Muscle of arm (tissue), 12 donors: ENCODE data around the gene RIMBP2. TPM values are rescaled to one million over a fixed set of nuclear protein-coding genes. Genes with fewer than 3 reads are reported as not detected.

ENCODE experiments used
- DNase-seq: peaks from one replicate; pipeline ENCODE4 v3.0.0-alpha.2; 2013
- polyA plus RNA-seq, 12 donors: library from polyadenylated mRNA; unstranded; fragments of 120-200 nt; gene quantifications; one replicate each; pipeline ENCODE4 v1.2.1, GENCODE V29; 2013; ENCODE audit not compliant: insufficient read length in 12 of 12

The RIMBP2 gene
- polyA plus RNA-seq, 12 donors: 0.55 to 6.5 (median 1.6) TPM; not detected in 1

- no peak for DNase-seq
These were observed 291.0 kb downstream of the RIMBP2 start for GRCh38 chr12:130424858-130425697.

DNA sequence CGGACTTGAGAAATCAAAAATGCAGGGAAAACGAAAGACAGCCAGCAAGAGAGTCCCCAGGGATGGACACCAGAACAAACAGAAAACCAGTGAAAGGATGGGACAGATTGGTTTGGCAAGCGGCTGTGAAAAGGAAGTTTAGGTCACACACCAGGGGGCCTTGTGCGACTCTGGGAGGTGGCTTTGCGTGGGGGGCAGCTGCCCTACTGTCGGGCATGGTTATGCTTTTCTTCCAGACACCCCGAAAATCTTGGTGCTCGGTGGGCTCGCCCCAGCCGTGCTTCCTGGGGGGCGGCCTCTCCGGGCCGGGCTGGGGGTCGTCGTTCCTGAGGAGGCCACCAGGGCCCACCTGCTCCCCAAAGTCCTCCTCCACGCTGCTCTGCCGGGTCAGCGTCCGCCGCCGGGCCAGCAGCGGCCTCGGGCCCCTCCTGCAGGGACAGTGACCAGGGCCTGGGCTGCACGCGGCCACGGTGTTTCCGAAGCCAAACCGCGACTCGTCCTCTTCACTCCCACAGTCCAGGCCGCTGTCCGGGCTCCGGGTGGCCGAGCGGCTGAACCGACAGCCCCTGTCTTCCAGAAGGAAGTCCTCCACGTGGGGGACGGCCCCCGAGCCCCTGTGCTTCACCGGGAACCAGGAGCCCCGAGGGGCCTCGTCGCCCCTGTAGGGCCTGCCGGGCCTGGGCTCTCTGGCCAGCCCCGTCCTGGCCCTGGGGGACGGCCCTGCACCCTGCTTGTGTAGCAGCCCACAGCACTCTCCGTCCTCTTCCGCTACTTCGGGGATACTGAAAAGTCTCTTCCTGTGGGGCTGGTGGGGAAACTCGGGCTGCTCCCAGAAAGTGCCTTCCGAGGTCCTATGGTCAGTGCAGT is 291.9 kb downstream of the RIMBP2 start:
- no peak for DNase-seq

DNA sequence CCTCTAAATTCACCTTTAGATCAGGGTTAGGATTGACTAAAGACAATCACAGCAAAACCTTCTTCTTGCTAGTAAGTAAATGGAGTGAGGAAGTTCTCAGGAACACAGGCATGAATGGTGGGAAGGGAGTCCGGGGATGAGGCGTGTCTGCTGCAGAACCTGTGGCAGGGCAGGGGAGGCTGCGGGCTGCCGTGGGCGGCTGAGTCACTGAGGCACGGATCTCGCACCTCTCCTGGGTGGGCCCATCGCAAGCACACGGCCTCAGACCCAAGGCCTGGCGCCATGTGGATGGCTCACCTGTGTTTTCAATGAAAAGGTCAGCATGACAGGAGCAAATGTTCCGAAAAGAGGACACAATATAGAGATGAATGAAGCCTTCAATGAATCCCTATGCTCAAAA is 293.0 kb downstream of the RIMBP2 start:
- no peak for DNase-seq

DNA sequence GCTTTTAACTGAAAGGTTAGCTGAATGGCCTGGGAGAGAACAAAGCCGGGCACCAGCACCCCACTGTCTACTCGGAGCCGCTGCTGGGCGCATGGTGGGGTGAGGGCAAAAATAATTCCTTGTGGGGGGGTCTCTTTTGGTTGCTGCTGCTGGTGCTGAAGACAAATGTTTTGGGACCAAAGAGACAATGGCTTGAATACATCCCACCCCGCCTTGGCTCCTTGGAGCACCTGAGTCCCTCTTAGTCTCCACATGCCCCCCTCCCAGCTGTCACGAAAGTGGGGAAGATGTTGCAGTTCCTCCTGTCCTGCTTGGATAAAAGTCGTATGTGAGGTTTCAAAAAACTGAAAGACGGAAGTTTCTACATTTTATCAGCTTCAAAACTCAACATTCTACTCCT is 293.4 kb downstream of the RIMBP2 start:
- DNase-seq: no peak

- no peak for DNase-seq
These were observed 294.2 kb downstream of the RIMBP2 start for GRCh38 chr12:130421896-130422295.

GRCh38 chr12:130420071-130420470 is 296.0 kb downstream of the RIMBP2 start:
- DNase-seq: no peak

DNA sequence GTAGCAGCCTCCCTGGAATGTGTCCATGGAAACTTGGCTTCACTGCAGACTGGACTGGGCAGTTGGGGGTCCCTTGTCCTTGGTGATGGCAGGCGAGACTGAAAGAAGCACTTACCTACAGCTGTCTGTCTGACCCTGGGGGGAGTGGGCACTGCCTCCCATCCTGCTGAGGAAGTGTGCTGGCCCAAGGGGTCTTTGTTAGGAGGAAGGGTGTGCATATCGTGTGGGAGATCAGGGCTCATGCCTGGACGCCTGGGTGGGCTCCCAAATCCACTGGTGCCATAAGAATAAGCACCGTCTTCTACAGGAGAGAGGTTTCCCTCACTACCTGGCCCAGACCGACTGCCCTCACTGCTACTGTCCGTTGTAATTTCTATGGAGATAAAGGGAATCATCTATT is 297.0 kb downstream of the RIMBP2 start:
- DNase-seq: no peak

- peak; percentile 3 for DNase-seq
These were observed 297.8 kb downstream of the RIMBP2 start for GRCh38 chr12:130418251-130418650.

DNA sequence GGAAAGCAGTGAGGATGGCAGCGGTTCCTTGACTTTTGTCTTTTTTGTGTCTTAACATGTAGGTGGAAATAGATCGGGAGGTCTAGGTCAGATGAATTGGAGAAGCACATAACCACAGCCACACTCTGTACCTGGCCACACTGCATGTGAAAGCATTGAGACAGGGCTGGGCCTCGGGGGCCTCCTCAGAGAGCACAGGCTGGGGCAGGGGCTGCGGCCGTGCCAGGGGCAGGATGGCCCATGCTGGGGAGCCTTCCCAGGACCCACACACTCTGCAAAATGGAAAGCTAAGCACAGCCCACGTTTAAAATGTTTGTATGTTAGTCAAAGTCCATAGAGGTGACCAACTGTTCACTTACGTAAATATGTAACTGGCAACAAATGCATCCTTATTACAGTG is 301.7 kb downstream of the RIMBP2 start:
- no peak for DNase-seq

- DNase-seq: no peak
These were observed 302.2 kb downstream of the RIMBP2 start for GRCh38 chr12:130413909-130414308.

- DNase-seq: no peak
These were observed 303.7 kb downstream of the RIMBP2 start for GRCh38 chr12:130412384-130412783.

- DNase-seq: no peak
These were observed 310.8 kb downstream of the RIMBP2 start for GRCh38 chr12:130405332-130405731.

- peak; percentile 7 for DNase-seq
These were observed 314.4 kb downstream of the RIMBP2 start for GRCh38 chr12:130401703-130402102.

GRCh38 chr12:130398100-130398848 is 317.8 kb downstream of the RIMBP2 start:
- DNase-seq: no peak

- no peak for DNase-seq
These were observed 319.4 kb downstream of the RIMBP2 start for GRCh38 chr12:130396667-130397066.

GRCh38 chr12:130394906-130395305 is 321.2 kb downstream of the RIMBP2 start:
- DNase-seq: no peak

- no peak for DNase-seq
These were observed 324.9 kb downstream of the RIMBP2 start for GRCh38 chr12:130391186-130391585.

DNA sequence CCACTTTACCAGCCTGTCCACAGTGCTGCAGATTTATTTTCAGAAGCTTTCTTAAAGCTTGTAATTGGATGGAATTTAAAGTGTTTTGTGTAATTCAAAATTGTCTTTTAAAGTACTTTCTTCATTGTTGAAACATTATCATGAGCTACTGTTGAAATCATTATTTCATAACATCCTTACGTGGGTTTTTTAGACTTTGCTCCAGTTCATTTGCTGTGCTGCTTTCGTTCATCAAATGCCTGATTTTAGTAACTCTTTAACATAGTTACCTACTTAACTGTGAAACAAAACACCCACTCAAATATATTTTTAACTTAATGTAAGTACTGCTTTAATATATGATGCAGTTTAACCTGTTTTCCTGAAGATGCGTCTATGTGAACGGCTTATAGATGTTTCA is 330.9 kb downstream of the RIMBP2 start:
- DNase-seq: no peak

DNA sequence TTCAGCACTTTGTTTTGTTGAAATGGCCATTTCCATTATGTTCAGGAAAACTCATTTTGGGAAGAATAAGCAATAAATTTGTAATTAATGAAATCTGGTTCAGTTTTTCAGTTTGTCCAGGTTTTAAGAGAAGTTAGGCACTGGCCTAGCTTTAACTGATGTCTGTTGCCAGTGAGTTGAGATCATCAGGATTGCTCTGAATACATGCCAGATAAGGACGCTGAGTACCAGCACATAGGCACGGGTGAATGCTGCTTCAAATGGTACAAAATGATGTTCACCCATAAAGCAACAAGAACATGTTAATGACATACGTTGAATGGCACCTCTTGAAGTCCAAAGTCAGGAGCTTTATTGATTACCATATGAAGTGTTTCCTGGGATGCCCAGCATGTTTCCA is 331.9 kb downstream of the RIMBP2 start:
- no peak for DNase-seq

DNA sequence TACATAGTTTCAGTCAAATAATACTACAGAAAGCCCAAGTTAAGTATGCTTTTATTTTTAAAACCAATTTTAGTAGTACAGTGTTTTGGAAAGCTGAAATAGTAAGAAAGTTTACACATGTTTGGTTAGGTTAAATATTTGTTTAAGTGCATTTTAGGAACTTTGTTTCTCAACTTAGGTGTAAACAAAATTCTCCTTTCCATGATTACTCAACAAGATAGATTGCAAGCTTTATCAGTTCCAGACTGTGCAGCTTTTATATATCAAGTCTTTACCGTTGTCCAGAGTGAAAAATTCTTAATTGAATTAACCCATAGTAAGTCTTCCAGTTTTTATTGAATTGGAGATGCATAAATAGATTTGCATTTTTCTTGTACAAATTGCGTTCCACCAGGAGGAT is 333.3 kb downstream of the RIMBP2 start:
- DNase-seq: no peak

DNA sequence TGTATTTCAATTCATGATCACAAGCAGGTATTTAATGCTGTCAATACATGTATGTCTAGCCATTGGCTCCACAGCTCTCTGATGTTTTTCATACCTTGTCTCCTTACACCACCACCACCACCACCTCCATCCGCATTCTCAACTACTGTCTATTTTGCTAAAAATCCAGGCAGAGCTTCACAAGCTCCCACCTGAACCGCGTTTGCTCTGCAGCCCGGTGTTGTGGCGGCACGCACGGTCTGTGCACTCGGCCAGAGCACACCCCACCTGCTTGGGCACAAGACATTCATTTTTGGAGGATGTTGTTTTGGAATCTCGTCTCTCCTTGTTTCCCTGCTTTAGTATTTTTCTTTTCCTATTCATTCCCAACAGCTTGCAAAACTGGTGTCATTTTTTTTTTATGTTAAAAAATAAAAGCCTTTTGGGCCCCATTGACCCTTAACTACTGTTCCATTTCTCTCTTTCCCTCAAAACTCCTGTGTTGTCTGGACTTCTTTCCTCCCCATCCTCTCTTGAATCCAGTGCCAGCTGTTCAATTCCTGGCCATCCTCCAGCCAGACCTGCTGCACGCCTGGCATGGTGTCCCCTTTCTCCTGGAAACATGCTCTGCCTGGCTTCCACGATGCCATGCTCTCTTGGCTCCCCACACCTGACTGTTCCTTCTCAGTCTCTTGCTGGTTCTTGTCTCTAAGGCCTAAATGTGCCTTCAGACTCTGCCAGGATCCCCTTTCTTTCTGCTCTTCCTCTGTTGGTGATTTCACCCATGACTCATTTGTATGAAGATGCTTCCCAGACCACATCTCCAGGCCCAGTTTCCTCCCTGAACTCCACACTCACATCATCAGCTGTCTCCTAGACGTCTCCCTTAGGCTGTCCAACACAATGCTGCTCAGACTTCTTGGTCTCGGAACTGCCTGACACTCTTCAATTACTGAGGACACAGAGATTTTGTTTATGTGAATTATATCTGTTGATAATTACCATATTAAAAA is 340.5 kb downstream of the RIMBP2 start:
- DNase-seq: no peak
